ENCODE results near the gene FRY. TPM values are rescaled to one million over a fixed set of nuclear protein-coding genes. Genes with fewer than 3 reads are reported as not detected.
A peak's percentile ranks its signal among the peaks of the same experiment; 100 is the strongest.

FRY gene
- total RNA-seq, 4 donors from 2014 or later = 21.1 to 89.7 (median 34.4) TPM

- ATAC-seq (ENCODE audit: low FRiP score) (no peak), DNase-seq (ENCODE audit: low spot score) (no peak)
- no peak for TF ChIP-seq CTCF (IDR thresholded peaks at IDR 0.05)
Measured at GRCh38 chr13:32125751-32126150, 94.2 kb downstream of the FRY start.

- TF ChIP-seq CTCF (IDR thresholded peaks at IDR 0.05) = no peak
- no peak for DNase-seq (ENCODE audit: low spot score)
- ATAC-seq (ENCODE audit: low FRiP score) = no peak
Measured at GRCh38 chr13:32126278-32126677, 94.7 kb downstream of the FRY start.

- ATAC-seq (ENCODE audit: low FRiP score) = peak; percentile 39
- DNase-seq (ENCODE audit: low spot score) = no peak
- no peak for TF ChIP-seq CTCF (IDR thresholded peaks at IDR 0.05)
Measured at GRCh38 chr13:32126756-32127155, 95.2 kb downstream of the FRY start.

GRCh38 chr13:32127691-32128090, 96.1 kb downstream of the FRY start:
- DNase-seq (ENCODE audit: low spot score) (no peak), ATAC-seq (ENCODE audit: low FRiP score) (no peak)
- TF ChIP-seq CTCF (IDR thresholded peaks at IDR 0.05) = no peak

- no peak for TF ChIP-seq CTCF (IDR thresholded peaks at IDR 0.05)
- ATAC-seq (ENCODE audit: low FRiP score) (no peak), DNase-seq (ENCODE audit: low spot score) (no peak)
Measured at GRCh38 chr13:32134241-32135055, 102.9 kb downstream of the FRY start.

DNA sequence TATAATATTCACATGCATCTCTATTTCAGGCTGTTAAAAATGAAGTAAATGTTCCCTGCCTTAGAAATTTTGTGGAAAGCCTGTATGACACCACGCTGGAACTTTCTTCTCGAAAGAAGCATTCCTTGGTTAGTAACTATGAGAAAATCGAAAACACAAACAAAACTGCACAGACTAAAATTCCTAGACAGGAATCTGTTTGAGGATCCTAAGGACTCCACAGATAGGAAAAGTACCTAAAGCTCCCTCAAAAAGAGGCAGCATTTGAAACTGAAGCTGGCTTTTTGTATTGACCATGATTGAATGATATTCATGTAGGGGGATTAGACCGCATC, 103.4 kb downstream of the FRY start:
- no peak for TF ChIP-seq CTCF (IDR thresholded peaks at IDR 0.05)
- no peak for ATAC-seq (ENCODE audit: low FRiP score)
- DNase-seq (ENCODE audit: low spot score) = no peak

DNA sequence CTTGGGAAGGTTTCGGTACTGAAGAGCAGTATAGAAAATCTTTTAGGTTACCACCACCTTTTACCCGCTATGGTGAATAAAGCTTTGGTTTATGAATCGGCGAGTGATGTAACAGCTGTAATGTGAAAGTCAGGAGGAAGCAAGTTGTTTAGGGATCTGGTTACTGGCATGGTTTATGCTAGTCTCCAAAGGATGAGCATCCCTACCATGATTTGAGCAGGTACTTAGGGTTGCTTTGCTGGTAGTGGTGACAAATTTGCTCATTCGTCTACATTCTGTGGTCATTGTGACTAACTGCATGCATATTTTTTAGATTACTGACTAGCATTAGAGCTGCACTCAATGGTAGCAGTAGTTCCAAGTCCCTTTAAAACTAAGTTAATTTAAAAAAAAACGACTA, 104.1 kb downstream of the FRY start:
- ATAC-seq (ENCODE audit: low FRiP score) = no peak
- no peak for TF ChIP-seq CTCF (IDR thresholded peaks at IDR 0.05)

More for the DNA sequence above, 104.1 kb downstream of the FRY start:
- no peak for DNase-seq (ENCODE audit: low spot score)

Data from omental fat pad (tissue), 4 donors.